ENCODE measurements around the gene RNF187.

Gene RNF187

DNA sequence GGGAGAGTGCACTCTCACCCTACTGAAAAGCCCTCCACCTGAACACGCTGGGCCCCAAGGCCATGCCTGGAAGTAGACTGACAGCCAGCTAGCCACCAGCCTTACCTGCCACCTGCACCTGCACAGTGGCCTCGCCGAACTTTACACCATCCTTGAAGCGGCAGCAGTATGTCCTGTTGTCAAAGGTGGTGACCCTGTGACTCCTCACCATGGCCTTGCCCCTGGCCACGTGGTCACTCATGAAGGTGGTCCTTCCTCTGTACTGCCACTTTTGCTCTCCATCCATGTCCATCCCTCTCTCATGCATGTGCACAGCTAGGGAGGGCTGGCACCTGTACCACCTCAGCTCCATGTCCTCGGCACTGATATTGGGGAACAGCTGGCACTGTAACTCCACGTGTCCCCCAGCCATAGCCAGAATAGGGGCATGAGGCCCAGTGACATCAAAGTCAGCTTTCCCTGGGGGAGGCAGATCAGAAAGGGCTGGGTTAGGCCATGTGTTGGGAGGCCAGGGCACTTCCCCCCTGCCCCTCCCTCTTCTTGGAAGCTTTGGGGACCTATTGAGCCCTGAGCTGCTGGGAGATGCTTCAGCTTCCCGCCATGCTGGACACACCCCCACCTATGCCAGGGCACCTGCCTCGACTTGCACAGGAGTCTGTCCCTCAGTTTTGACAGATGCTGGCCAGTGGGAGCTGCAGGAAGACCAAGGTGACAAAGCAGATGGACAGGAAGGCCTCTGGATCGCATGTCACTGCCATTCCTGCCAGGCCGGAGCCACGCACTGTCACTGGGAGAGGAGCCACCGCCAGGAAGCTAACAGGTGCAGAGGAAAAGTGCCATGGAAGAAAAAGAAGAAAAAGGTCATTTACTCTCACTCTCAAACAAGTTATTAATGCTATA is 24.6 kb downstream of the RNF187 start:
- no peak for DNase-seq

DNA sequence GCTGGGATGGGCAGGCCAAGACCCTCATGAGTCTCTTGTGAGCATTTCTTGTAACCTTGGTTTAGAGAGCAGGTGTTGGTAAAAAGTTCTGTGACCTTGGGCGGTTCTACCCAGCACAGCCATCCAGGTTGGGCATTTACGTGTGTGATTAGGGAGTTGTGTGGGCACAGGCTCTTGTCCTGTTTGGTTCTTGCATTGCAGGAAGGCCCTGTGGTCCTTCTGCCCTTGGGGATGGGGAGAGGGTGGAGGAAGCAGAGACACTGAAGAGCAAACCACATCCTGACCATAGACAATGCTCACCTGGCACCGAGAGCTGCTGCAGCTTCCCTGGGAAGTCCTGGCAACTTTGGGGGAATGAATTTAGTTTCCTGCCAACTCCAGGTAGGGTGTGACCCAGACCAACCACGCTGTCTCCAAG is 25.6 kb downstream of the RNF187 start:
- DNase-seq, result no peak

DNA sequence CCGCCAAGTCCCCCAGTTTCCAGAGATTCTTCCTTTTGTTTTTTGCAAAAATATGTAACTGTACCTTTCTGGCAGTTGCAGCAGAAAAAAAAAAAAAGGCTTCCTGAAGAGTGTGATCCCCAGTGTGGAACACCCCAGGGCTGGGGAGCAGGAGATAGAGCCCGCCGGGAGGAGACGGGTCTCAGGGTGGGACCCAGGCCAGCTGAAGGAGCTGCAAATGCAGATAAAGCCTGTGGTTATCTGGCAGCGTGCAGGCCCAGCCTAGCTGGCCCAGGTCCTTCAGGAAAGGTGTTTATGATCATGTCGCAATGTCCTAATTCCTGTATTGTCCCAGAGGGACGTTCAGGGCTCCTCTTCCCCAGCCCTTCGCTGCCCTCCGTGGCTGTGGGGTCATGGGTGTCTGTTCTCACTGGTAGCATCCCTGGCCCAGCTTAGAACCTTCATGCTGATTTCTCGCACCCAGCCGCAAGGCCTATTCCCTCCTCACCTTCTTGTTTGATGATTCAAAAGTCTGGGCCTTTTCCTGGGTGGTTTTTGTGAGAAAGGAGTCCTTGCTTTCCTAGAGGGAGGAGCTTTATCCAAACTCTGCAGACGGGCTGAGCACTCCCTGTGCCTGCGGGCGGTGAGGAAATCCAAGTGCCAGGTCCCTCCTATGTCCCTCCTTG is 26.2 kb downstream of the RNF187 start:
- DNase-seq, result no peak

DNA sequence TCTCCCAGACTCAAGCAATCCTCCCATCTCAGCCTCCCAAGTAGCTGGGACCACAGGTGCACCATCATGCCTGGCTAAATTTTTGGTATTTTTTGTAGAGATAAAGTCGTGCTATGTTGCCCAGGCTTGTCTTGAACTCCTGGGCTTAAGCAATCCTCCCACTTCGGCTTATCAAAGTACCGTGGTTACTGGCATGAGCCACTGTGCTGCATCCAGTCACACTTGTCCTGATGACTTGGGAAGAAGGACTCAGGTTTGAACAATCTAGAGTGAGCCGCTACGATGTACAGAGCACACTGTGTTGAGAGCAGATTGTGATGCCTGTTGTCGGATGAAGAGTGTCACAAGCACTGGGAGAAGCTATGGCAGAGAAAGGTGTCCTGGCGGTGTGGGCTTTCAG is 27.2 kb downstream of the RNF187 start:
- no peak for DNase-seq

DNA sequence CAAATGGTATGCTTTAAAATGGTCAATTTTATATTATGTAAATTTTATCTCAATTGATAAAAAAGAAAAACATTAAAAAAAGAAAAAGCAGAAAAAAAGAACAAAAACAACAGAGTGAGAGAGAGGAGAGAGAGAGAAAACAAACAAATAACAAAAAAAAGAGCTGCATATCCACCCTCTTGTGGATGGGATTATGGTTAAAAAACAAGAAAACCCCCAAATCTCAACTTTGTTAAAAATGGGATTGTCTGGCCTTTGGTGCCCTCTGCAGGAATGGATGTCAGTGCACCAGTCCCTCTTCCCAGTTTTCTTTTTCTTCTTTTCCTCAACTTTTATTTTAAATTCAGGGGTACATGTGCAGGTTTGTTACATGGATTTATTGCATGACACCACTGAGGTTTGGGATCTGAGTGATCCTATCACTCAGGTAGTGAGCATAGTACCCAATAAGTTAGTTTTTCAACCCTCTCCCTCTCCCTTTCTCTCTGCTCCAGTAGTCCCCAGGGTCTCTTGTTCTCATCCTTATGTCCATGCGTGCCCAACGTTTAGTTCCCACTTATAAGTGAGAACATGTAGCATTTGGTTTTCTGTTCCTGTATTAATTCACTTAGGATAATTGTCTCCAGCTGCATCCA is 28.1 kb downstream of the RNF187 start:
- no peak for DNase-seq

DNA sequence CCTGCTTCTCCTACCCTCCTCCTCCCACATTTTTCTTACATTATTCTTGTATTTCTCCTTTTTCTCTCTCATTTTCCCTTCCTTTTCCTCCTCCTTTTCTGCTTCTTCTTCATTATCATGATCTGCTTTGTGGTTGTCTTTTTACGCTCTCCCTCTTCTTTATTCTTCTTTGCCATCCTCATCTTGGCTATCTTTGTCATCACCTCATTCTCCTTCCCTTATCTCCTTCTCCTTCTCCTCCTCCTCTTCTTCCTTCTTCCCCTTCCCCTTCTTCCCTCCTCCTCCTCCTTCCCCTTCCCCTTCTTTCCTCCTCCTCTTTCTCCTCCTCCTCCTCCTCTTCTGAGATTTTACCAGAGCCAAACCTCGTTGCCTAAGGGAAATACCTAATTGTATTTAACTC is 30.5 kb downstream of the RNF187 start:
- no peak for DNase-seq

DNA sequence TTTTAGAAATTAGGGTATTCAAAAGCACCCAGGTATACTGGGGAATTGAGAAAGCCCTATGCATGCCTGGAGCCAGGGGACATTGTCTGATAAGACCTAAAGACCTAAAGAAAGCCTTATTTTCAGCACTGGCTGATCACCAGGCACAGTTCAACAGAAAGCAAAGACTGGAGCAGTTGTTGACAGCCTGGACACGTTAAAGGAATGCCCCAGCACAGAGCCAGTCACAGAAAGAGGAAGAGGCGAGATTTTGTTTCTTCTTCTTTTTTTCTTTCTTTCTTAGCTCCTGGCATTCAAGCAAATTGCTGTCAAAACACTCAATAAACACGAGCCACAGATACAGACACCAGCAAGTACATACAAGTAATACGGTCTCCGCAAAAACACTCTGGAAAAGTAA is 40.4 kb downstream of the RNF187 start:
- DNase-seq, result no peak

DNA sequence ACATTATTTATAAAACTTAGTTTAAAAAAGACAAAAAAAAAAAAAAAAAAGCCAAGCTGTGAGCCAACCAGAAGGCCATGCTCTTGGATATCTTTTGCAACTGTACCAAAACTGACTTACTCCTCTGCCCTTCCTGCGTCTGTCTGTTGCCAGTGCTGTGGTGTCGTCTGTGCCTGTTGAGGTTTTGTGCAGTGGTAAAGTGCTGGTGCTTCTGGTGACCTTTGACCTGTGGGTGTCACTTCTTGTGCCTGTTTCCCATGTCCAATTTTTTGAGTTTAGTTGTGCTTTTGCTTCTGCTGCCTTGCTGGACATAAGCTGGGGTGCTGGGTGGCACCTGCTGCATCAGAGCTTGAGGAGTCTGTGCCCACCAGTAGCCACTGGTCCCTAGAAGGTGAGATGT is 41.4 kb downstream of the RNF187 start:
- no peak for DNase-seq

DNA sequence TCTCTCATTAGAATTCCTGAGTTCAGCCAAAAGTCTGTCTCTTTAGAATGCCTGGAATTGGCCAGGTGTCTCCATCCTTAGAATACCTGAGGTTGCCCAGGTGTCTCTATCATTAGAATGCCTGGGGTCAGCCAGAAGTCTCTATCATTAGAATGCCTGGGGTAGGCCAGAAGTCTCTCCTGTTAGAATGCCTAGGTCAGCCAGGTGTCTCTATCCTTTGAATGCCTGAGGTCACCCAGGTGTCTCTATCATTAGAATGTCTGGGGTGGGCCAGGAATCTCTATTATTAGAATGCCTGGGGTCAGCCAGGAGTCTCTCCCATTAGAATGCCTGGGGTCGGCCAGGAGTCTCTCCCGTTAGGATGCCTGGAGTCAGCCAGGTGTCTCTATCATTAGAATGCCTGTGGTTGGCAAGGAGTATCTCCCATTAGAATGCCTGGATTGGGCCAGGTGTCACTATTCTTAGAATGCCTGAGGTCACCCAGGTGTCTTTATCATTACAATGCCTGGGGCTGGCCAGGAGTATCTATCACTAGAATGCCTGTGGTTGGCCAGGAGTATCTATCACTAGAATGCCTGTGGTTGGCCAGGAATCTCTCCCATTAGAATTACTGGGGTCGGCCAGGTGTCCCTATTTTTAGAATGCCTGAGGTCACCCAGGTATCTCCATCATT is 43.0 kb downstream of the RNF187 start:
- DNase-seq, result no peak

DNA sequence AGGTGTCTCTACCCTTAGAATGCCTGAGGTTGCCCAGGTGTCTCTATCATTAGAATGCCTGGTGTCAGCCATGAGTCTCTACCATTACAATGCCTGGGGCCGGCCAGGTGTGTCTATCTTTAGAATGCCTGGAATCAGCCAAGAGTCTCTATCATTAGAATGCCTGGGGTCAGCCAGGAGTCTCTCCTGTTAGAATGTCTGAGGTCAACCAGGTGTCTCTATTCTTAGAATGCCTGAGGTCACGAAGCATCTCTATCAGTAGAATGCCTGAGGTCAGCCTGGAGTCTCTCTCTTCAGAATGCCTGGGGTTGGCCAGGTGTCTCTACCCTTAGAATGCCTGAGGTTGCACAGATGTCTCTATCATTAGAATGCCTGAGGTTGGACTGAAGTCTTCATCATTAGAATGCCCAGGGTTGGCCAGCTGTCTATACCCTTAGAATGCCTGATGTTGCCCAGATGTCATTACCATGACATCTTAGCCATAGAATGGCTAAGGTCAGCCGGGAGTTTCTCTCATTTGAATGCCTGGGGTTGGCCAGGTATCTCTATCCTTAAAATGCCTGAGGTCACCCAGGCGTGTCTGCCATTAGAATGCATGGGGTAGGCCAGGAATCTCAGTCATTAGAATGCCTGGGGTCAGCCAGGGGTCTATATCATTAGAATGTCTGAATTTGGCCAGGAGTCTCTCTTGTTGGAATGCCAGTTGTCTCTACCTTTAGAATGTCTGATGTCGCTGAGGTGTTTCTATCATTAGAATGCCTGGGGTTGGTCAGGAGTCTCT is 44.0 kb downstream of the RNF187 start:
- DNase-seq, result no peak

DNA sequence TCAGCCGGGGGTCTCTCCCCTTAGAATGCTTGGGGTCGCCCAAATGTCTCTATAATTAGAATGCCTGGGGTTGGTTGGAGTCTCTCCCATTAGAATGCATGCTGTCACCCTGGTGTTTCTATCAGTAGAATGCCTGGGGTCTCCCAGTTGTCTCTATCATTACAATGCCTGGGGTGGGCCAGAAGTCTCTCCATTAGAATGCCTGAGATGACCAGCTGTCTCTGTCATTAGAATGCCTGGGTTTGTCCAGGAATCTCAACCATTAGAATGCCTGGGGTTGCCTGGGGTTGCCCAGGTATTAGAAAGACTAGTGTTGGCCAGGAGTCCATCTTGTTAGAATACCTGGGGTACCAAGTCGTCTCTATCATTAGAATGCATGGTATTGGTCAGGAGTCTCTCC is 51.6 kb downstream of the RNF187 start:
- no peak for DNase-seq

DNA sequence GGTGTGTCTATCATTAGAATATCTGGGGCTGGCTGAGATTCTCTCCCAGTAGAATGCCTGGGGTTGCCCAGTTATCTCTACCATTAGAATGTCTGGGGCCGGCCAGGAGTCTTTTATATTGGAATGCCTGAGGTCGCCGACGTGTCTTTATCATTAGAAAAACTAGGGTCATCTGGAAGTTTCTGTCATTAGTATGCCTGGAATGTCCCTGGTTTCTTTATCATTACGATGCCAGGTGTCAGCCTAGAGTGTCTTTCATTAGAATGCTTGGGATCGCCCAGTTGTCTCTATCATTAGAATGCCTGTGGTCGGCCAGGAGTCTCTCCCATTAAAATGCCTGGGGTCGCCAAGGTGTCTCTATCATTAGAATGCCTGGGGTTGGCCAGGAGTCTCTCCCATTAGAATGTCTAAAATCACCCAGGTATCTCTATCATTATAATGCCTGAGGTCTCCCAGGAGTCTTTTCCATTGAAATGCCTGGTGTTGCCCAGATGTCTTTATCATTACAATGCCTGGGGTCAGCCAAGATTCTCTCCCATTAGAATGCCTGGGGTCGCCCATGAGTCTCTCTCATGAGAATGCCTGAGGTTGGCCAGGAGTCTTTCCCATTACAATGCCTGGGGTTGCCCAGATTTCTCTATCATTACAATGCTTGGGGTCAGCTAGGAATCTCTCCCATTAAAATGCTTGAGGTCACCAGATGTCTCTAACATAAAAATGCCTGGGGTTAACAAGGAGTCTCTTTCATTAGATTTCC is 53.2 kb downstream of the RNF187 start:
- DNase-seq, result no peak

DNA sequence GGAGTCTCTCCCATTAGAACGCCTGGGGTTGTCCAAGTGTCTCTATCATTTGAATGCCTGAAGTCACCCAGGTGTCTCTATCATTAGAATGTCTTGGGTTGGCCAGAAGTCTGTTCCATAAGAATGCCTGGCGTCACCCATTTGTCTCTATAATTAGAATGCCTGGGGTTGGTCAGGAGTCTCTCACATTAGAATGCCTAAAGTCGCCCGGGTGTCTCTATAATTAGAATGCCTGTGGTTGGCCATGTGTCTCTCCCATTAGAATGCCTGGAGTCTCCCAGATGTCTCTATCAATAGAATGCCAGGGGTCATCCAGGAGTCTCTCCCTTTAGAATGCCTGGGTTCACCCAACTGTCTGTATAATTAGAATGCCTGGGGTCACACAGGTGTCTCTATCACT is 54.5 kb downstream of the RNF187 start:
- no peak for DNase-seq

DNA sequence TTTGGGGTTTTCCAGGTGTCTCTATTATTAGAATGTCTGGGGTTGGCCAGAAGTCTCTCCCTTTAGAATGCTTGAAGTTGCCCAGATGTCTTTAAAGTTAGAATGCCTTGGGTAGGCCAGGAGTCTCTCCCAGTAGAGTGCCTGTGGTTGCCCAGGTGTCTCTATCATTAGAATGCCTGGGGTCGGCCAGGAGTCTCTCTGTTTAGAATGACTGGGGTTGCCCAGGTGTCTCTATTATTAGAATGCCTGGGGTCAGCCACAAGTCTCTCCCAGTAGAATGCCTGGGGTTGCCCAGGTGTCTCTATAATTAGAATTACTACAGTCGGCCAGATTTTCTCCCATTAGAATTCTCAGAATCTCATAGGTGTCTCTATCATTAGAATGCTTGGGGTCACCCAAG is 55.2 kb downstream of the RNF187 start:
- DNase-seq, result no peak

DNA sequence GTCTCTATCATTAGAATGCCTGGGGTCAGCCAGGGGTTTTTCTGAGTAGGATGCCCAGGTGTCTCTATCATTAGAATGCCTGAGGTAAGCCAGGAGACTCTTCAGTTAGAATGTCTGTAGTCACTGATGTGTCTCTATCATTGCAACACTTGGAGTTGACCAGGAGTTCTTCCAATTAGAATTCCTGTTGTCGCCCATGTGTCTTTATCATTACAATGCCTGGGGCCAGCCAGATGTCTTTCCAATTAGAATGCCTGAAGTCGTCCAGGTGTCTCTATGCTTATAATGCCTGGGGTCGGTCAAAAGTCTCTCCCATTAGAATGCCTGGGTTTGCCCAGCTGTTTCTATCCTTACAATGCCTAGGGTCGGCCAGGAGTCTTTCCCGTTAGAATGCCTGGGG is 55.8 kb downstream of the RNF187 start:
- DNase-seq, result no peak

DNA sequence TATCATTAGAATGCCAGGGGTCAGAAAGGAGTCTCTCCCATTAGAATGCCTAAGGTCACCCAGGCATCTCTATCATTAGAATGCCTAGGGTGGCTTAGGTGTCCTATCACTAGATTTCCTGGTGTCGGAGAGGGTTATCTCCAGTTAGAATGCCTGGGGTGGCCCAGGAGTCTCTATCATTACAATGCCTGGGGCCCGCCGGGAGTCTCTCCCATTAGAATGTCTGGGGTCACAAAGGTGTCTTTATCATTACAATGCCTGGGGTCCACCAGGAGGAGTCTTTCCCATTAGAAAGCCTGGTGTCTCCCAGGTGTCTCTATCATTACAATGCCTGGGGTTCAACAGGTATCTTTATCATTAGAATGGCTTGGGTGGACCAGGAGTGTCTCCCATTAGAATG is 56.2 kb downstream of the RNF187 start:
- DNase-seq, result no peak

DNA sequence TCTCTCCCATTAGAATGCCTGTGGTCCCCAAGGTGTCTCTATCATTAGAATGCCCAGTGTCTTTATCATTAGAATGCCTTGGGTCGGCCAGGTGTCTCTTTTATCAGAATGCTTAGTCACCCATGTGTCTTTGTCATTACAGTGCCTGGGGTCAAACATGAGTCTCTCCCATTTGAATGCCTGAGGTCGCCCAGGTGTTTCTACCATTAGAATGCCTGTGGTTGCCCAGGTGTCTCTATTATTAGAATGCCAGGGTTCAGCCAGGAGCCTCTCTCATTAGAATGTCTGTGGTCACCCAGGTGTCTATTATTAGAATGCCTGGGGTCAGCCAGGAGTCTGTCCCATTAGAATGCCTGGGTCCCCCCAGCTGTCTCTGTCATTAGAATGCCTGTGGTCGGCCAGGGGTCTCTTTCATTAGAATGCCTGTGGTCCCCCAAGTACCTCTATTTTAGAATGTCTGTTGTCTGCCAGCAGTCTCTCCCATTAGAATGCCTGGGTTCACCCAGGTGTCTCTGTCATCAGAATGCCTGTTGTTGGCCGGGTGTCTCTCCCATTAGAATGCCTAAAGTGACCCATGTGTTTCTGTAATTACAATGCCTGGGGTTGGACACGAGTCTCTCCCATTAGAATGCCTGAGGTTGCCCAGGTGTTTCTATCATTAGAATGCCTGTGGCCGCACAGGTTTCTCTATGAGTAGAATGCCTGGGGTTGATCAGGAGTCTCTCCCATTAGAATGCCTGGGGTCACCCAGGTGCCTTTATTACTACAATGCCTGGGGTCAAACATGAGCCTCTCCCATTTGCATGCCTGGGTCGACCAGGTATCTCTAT is 57.1 kb downstream of the RNF187 start:
- no peak for DNase-seq

DNA sequence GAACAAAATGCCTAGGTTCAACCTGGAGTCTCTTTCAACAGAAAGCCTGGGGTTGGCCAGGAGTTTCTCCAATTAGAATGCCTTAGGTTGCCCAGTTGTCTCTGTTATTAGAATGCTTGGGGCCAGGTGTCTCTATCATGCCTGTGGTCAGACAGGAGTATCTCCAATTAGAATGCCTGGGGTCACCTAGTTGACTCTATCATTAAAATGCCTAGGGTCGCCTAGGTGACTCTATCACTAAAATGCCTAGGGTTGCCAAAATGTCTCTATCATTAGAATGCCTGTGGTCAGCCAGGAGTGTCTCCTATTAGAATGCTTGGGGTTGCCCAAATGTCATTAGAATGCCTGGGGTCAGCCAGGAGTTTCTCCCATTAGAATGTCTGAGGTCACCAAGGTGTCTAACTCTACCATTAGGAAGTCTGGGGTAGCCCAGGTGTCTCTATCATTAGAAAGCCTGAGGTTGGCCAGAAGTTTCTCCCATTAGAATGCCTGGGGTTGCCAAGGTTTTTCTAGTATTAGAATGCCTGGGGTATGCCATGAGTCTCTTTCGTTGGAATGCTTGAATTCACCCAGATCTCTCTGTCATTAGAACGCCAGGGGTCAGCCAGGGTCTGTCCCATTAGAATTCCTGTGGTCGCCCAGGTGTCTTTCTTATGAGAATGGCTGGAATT is 57.9 kb downstream of the RNF187 start:
- DNase-seq, result no peak
